KG1 (cell line): Measurements from ENCODE around the gene ATP8B1.

ENCODE experiments used
- DNase-seq: peaks from one replicate; lab custom pipeline; 2025; lab: John Stamatoyannopoulos, UW

ATP8B1 gene

DNA sequence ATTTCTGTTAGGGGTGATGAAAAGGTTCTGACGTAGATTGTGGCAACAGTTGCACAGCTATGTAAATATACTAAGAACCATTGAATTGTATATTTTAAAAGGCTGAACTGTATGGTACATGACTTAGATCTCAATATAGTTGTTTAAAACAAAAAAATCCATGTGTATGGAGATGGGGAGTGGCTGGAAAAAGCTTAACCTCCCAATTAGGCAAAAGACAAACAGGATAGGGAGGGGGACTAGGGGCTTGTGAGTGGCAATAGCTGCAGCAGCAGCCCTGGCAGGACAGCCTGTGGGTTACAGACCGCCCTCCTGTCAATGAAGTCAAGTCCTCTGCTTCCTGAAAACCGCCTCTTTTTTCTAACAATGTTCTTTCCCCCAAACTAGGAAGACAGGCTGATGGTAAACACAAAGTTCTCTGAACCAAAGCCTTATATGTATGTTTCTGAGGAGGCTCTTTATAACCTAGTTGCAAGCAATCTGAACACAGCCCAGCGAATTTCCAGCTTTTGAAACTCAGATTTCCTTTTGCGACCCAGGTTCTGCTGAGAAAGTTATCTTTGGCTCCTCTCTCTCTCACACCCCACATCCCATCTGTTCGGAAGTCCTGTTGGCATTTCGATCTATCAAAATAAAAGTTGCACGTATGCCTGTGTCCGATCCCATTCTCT, 10.3 kb downstream of the ATP8B1 start:
- no peak for DNase-seq

DNA sequence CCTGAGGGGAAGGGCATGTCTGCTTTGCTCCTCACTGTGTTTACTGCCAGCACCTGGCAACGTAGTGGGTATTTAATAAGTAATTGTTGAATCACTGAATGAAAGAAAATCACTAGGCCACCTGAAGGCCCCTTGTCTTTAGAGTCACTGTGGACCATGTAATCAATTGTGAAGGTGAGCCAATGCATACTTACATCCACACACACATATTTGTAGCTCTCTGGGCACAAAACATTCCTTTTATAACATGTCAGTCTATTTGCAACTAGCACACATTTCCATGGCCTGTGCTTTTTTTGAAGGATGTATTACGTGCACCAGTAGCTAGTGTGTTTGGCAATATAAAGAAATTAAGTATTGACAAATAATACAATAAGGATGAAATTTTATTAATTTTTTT, 11.2 kb downstream of the ATP8B1 start:
- no peak for DNase-seq

DNA sequence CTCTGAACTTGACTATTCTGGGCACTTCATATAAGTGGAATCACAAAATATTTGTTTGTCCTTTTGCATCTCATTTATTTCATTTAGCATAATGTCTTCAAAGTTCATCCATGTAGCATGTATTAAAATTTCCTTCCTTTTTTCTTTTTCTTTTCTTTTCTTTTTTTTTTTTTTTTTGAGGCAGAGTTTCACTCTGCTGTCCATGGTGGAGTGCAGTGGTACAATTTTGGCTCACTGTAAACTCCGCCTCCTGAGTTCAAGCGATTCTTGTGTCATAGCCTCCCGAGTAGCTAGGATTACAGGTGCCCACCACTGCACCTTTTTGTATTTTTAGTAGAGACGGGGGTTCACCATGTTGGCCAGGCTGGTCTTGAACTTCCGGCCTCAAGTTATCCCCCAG, 11.9 kb downstream of the ATP8B1 start:
- DNase-seq: no peak

DNA sequence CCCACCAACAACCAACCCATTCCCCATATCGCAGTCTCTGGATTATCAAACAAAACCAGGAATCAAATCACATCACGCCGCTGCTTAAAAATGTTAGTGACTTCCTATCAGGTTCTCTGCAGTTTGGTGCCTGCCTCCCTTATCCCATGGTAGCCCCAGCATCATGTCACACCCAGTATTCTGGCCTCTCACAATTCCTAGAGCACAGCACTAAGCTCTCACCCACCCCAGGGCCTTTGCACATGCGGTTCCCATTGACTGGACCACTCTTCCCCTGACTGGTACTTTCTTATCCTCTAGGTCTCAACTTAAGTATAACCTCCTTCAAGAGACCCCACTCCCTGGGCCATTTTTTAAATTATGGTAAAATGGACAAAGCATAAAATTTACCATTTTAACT, 12.8 kb downstream of the ATP8B1 start:
- DNase-seq: no peak

DNA sequence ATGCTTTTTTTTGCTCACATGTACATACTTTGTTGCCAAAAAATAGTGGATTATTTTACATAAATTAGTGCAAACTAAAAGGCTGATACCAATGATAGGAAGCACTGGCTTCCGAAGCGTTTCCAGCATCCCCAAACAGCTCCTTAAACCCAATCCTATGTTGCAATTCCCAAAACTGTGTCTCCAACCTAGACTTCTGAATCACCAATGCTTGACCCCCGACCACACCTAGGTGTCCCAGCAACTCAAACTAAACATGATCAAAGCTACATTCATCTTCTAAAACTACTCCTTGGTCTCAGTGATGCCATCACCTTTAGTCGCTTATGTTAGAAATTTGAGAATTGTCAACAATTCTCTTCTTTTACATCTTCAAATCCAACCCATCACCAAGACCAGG, 13.4 kb downstream of the ATP8B1 start:
- no peak for DNase-seq

DNA sequence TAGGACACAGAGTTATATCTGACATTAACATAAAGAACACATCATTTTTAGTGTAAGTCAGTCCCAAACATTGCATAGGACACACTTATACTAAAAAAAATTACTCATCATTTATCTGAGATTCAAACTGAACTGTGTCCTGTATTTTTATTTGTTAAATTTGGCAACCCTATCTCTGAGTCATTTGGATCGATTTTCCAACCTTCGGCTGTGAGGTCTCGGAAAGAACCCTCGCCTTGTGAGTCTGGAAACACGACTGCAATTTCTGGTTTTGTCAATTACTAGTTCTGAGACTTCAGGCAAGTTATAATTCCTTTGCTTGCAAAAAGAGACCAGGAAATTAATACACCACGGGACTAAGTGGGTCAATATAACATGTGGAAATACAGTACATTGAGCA, 14.0 kb downstream of the ATP8B1 start:
- DNase-seq: no peak

DNA sequence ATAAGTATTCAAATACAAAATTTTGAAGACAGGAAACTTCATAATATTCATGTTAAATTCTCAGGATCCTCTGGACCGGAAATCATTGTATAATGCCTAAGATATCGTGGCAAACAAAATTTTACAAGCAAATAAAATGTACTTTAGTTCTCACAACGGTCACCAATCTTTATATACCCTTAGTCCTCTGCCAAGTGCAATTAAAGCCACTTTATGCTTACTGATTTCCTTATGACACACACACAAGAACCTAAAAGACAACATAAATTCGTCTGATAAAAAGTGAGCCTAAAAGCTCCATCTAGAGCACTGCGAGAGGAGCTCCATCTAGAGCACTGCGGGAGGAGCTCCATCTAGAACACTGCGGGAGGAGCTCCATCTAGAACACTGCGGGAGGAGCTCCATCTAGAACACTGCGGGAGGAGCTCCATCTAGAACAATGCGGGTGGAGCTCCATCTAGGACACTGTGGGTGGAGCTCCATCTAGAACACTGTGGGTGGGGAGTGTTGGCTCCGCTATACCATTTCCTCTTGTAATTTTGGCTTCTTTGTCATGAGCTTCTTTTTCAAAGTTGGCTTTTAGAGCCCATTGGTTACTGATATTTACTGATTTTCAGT, 15.9 kb downstream of the ATP8B1 start:
- no peak for DNase-seq

DNA sequence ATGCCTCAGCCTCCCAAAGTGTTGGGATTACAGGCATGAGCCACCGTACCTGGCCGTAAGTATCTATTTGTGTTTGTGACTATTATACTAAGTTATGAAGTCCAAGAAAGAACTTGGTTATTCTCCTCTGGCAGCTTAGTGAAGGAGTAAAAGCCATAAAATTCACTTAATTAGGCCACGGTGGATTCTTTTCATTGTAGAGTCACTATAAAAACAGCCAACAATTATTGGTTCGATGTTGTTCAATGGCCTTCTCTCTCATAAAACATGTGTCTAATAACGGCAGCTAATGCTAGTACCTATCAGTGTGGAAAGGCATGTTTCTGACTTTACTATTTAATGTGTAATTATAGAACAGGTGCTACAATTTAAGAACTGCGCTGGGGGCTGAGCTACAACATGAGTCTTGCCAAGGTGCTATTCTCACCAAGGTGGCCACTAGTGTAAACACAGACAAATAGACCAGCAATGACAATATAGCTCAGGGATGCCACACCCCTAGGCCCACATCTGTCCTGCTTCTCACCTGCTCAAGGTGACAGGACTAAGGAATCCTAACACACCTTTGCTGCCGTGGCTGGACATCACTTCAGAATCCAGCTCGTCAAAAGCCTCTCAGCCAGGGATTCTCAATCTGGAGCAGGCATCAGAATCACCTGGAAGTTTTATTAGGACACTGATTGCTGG, 17.2 kb downstream of the ATP8B1 start:
- DNase-seq: no peak

DNA sequence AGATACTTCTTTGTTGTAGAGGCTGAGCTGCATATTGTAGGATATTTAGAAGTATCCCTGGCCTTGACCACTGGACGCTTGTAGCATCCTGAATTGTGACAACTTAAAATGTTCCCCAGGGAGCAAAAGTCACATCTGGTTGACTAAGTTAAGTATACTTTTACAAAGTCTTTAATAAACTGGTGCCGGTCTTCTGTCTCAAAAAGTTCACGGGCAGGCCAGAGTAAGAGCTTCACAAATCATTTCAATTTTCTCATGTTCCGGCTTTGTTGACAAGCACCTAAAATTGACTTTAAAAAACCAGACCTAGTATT, 18.4 kb downstream of the ATP8B1 start:
- DNase-seq: no peak

DNA sequence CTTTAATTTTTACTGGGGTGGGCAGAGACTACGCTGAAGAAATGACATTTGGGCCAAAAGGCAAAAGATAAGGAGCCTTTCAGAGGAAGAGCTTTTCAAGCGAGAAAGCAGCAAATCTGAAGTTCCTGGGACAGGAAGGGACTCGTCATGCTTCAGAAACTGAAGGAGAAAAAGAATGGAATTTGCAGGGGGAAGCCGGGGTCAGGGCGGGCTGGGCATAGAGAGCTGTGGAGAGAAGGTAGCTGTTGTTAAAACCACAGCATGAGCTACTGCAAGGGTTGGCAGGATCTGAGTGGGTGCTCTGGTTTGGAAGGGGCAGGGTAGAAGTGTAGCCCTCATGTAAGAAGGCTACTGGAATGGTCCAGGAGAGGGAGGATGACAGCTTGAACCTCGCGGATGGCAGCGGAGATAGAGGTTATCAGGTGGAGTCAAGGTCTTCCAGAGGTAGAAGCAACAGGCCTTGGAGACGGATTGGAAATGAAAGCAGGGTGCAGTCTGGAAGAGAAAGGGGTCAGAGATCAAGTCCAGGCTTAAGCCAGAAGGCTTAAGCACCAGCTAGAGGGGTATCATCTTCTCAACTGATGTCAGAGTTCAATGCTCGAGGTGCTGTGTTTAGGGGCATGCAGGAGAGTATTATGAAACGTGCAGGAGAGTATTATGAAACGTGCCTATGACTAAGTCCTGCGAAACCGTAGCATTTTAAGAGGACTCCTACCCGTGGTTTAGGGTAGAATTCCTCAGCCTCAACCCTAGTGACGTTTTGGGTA, 18.9 kb downstream of the ATP8B1 start:
- no peak for DNase-seq

DNA sequence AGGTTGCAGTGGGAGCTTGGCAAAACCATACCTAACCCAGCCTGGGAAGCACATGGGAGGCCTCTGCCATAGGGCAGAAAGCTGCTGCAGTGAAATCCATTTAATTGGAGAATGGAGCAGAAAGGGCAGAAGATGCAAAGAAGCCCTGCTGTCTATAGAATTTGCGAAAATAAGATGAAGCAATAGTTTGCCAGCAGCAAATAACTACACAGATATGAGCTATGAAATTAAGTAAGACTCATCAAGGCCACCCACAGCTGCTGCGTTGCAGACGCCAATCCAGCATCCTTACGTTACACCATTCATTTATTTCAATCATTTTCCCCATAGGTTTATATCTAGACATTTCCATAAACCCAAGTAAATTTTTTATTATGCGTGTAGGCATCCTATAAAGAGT, 21.1 kb downstream of the ATP8B1 start:
- DNase-seq: no peak

DNA sequence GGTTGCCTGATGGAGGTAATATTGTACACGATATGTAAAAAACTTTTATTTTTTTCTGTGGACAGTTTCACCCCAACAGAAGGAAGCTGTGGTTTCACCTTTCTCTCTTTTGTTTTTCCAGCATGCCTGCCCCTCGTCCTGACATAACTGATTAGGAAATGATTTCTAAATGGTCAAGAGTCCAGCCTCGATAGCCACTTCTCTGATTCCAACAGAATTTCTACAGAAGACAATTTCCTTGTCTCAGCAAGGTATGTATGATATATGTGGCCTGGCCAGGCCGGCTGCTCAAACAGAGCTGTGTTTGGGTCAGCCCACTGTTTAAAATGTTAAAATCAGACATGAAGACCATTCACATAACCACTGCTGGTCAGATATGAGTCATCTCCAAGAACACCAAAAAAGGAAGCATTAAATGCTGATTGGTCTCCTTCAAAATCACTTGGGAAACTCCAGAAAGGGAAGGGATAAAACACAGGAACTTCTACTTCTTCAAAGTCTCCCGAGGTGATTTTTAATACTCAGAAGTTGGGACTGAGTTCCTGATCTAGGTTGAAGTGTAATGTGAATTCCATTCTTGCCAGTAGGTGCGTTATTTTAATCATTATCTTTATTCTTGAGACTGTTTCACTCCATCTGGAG, 22.3 kb downstream of the ATP8B1 start:
- no peak for DNase-seq

DNA sequence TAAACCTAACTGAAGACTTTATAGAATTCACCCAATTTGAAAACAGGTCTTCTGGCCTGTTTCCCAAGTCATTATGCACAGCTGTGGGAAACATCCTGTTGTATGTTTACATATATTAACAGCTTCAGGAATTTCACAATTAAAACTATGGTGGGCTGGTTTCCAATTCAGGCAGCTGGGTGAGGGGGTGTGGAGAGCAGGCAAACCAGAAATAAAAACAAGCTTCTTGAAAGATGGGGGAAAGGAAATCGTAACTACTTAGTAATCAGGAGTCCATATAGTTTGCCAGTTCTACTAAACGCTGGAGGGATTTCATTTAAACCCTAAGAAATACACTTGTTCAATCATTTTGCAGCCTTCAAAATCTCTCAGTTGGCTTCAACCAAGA, 22.8 kb downstream of the ATP8B1 start:
- no peak for DNase-seq

DNA sequence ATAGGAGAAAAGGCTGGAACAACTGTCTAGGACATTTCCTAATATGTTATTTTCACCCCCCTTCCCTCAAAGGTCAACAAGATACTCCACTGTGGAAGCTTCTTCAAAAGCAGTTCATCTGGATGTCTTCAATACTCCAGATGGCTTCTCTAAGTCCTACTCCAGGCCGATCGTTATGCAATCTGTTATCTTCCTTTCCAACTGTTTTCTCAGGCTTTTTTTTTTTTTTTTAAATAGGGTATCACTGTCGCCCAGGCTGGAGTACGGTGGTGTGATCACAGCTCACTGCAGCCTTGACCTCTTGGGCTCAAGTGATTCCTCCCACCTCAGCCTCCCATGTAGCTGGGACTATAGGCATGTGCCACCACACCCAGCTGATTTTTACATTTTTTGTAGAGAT, 26.3 kb downstream of the ATP8B1 start:
- DNase-seq: no peak

DNA sequence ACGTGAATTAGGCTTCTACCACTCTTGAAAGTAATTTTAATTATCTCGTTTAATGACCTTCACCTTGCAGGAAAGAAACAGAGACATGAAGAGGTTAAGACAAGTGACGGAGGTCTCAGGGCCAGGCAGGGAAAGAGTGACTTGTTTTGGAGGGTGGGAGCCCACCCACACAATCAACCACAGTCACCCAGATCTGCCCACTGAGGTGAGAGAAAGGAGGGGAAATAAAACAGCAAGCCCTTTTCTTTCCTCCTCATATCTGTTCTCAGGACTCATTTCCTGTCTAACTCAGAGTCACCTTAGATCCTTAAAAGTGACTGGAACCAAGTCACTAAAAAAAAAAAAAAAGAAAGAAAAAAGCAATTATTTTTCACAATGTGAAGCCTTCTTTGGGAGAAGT, 26.8 kb downstream of the ATP8B1 start:
- no peak for DNase-seq

DNA sequence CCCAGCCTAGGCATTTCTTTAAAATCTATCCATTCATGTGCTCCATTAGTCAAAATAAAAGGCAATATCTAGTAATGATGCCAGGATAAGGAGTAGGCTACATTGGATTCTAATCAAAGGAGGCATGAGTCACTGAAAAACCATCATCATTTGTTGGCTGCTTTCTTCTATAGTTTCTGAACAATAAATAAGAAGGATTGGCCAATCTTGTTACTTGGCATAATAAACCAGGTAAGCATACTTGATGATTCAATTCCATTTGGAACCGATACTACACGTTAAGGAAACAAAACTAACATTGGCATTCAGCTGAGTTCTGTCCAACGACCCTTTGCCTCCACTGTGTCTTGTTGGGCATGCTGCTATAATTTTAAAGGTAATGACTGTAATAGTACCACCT, 27.2 kb downstream of the ATP8B1 start:
- DNase-seq: no peak

DNA sequence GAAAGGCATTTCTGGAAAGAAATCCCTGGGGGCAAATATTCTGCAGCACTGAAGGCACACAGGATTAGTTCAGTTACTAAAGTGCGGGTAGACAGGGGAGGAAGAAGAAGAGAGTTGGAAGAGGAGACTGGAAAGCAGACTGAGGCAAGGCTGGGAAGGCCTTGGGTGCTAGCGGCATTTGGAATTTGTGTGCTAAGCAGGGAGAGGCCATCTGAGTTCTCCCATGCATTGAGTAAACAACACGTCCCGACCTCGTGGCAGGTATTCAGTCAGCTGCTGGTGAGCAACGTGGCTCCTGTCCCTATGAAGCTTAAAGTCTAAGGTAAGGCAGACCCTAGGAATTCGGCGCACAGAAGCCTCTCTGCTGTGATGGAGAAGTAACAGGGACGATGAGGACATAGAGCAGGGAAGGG, 30.7 kb downstream of the ATP8B1 start:
- DNase-seq: no peak

DNA sequence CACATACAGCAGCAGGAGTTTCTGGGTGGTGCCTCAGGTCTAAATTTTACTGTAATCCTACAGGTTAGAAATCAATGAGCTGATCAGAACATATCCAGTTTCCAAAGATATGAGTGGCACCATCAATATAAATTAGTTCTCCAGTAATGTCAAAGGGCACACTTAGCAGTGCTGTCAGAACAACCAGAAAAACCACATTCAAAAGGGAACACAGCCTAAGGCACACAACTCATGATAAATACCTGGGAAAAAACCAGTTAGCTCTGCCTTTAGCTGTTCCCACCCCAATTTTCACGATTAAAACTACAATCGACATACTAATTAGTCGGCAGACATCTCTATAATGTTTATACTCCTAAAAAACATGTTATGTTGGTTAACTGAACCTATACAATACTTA, 31.5 kb downstream of the ATP8B1 start:
- no peak for DNase-seq

DNA sequence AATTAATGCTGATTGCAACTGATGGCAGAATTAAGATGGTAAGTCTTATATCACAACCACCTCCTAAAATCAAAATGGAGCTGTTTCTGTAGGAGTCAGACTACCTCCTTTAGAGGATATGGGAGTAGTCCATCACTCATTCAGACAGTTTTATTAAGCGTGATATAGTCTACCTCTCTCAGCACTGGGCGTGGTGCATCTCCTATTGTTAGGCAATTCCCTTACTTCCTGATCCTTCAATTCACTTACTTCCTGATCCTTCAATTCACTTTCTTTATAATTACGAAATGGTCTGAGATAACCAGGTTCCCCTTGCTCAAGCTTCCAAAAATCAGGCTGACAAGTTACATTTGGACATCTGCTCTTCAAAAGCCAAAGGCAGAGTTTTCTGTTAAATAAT, 31.9 kb downstream of the ATP8B1 start:
- DNase-seq: no peak

DNA sequence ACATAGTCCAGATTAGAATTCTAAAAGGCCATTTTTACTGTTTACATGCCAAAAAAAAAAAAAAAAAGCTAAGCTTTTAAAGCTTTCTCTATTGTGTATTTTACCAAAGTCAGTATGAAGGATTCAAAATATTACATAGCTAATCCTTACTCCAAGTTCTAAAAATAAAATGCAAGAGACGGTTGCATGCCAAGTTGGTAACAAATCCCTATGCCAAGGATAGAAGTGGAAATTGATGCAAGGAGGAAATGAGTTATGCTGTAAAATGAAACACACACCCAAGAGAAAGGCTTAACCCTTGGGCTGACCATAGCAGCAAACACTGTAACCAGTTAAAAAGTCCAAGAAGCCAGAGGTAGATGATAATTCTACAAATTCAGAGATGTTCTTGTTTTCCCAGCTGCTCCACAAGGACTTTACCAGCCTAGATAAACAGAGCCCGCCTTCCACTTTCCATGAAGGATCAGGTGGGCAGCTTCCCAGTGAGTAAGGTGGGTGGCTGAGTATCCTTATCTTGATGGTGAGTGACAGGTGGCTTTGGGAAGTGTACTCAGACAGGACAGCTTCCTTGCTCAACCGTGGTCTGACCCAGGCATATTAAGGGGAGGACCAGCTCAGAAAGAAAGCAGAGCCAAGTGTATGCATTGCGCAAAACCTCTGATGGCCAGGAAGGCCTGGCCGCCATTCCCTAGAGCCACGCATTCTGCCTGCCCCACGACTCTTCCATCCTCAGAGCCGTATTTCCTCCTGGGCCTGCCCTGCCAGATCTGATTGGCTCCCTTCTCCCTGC, 34.4 kb downstream of the ATP8B1 start:
- no peak for DNase-seq

DNA sequence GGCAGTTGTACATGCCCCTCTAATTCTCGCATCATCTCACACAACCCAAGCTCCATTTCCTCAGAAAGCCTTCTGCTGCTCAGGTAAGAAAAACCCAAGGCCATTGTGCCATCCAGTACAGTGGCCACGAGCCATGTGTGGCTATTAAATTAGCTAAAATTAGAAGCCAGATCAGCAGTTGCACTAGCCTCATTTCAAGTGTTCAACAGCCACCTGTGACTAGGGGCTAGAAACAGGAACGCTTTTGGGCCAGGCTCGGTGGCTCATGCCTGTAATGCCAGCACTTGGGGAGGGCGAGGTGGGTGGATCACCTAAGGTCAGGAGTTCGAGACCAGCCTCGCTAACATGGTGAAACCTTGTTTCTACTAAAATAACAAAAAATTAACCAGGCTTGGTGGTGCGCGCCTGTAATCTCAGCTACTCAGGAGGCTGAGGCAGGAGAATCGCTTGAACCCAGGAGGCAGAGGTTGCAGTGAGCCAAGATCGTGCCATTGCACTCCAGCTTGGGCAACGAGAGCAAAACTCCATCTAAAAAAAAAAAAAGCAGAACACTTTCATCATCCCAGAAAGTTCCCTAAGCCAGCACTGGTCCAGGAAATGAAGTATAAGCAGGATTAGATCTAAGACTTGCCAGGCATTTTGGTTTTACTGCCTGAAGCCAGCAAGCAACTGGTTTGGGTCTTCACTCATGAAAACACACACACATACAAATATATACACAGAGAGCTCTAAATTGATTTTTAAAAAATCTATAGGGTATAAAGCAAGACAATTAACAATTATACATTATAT, 35.7 kb downstream of the ATP8B1 start:
- DNase-seq: no peak
